Measurements from ENCODE around the gene DAD1.
"Not testable (repeated sequence)": the region's sequence is repeated elsewhere in the genome, so short reads cannot be mapped to it uniquely, and the experiment has no call there.

The DAD1 gene

DNA sequence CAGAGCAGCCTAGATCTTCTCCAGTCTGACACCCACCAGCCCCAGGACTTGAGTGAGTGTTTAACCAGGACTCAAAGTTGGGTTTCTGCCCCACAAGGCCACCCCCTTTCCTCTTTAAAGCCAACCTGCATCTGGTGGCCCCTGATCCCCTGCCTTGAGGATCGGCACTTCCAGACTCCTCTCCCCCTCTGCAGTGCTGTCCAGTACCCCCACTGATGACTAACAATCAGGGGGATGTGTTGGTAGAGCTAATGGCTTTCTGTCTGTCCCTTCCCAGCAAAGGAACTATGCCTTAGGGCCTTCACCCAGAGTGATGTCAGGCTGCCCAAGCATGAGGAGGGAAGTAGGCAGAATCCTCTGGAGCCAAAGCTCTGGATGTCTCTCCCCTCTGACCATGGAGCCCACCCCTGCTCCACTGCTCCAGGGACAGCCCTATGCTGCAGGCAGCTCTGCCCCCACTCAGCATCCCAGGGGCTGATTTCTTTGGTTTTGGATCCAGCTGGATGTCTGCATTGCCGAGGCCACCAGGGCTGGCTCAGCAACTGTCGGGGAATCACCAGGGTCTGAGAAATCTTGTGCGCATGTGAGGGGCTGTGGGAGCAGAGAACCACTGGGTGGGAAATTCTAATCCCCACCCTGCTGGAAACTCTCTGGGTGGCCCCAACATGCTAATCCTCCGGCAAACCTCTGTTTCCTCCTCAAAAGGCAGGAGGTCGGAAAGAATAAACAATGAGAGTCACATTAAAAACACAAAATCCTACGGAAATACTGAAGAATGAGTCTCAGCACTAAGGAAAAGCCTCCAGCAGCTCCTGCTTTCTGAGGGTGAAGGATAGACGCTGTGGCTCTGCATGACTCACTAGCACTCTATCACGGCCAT is 42.9 kb downstream of the DAD1 start:
- DNase-seq (ENCODE audit: low spot score): no peak
- in situ Hi-C loops (cut with MboI; ENCODE audit: low sequenced_read_pairs, unreplicated experiment): no loop called here
- TF ChIP-seq, protein P1, sequence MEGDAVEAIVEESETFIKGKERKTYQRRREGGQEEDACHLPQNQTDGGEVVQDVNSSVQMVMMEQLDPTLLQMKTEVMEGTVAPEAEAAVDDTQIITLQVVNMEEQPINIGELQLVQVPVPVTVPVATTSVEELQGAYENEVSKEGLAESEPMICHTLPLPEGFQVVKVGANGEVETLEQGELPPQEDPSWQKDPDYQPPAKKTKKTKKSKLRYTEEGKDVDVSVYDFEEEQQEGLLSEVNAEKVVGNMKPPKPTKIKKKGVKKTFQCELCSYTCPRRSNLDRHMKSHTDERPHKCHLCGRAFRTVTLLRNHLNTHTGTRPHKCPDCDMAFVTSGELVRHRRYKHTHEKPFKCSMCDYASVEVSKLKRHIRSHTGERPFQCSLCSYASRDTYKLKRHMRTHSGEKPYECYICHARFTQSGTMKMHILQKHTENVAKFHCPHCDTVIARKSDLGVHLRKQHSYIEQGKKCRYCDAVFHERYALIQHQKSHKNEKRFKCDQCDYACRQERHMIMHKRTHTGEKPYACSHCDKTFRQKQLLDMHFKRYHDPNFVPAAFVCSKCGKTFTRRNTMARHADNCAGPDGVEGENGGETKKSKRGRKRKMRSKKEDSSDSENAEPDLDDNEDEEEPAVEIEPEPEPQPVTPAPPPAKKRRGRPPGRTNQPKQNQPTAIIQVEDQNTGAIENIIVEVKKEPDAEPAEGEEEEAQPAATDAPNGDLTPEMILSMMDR (IDR thresholded peaks at IDR 0.05; ENCODE audit: borderline replicate concordance, control extremely low read depth, extremely low read depth, insufficient read depth, missing control alignments): no peak

DNA sequence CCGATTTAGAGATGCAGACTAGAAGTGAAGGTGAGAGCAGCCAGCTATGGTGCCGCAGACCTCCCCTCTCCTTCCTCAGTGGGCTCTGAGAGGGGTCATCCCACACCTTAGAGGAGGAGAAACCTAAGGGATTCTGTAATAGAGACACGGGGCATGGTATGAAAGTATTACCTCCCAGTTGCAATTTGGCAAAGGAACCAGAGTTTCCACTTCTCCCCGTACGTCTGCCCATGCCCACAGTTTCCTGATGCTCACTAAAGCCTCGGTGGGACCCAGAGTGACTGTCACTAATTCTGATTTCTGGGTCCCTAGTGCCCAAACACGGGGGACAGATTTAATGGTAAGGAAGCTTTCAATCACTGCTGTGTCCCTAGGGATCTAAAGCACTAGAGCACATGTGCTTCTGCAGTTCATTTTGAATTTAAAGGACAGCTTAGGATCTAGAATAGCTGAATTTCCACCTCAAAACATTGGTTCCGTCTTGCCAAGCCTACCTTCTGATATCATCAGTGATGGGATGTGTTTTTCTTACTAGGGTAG is 44.1 kb downstream of the DAD1 start:
- in situ Hi-C loops (cut with MboI; ENCODE audit: low sequenced_read_pairs, unreplicated experiment): loop anchor here (5.0 kb wide), 1 partner anchor 53 kb away; no protein-coding TSS in a partner anchor
- DNase-seq (ENCODE audit: low spot score): no peak
- TF ChIP-seq, protein P1 (IDR thresholded peaks at IDR 0.05; ENCODE audit: borderline replicate concordance, control extremely low read depth, extremely low read depth, insufficient read depth, missing control alignments): no peak

DNA sequence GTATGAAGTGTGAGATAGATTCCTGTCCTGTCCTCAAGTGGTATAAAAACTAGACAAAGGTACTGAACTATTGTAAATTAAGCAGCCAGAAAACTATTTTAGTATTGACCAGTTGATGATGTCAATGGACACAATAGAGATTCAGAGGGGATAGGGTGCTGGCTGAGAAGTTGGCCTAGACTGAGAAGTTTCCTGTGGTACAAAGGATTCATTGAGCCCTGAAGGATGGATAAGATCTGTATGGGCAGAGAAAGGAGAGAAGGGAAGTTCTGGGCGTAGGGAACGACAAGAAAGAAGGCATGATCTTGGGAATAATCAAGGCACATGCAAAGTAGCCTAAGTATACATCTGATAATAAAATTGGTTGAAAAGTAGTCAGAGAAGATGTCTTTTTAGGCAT is 44.6 kb downstream of the DAD1 start:
- TF ChIP-seq, protein P1 (IDR thresholded peaks at IDR 0.05; ENCODE audit: borderline replicate concordance, control extremely low read depth, extremely low read depth, insufficient read depth, missing control alignments): no peak
- in situ Hi-C loops (cut with MboI; ENCODE audit: low sequenced_read_pairs, unreplicated experiment): loop anchor here (5.0 kb wide), 1 partner anchor 52 kb away; no protein-coding TSS in a partner anchor
- DNase-seq (ENCODE audit: low spot score): no peak

DNA sequence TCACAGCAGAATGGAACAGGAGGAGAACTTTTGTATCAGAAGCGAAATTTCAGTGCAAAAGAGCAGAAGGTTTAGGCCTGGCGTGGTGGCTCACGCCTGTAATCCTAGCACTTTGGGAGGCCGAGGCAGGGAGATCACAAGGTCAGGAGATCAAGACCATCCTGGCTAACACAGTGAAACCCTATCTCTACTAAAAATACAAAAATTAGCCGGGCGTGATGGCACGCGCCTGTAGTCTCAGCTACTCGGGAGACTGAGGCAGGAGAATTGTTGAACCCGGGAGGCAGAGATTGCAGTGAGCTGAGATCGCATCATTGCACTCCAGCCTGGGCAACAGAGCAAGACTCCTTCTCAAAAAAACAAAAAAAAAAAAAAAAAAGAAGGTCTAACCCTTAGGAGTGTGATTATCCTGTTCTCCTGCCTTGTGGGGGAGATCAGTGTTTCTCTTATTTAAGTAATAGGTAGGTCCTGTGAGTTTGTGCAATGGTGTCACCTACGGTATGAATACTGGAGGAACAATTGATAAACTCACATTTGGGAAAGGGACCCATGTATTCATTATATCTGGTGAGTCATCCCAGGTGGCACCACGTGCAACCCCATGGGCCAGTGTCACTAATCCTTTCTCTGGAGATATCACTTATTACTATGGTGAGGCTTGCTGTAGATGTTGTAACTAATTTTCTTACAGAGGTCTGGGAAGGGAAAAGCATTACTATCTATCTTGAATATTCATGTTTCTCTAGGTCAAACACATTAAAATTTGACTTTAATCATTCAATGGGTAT is 45.3 kb downstream of the DAD1 start:
- in situ Hi-C loops (cut with MboI; ENCODE audit: low sequenced_read_pairs, unreplicated experiment): loop anchor here (5.0 kb wide), 1 partner anchor 51 kb away; no protein-coding TSS in a partner anchor
- not testable (repeated sequence) for DNase-seq (ENCODE audit: low spot score)

DNA sequence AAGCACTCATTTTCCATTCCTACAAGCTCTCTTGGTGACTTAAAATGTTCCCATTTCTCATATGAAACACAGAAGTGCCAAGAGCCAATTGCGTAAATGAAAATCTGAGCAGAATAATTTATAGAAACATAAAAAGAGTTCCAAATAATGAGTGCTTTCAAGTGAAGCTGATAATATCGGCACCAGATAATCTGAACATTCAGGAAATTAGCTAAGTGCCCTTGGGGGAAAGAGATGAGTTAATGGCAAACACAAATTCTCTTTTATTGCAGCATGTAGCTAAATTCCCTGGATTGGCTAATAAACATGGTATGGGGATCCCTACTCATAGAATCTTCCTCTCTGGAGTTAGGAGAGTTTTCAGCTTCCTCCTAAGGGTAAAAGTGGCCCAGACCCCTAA is 46.7 kb downstream of the DAD1 start:
- in situ Hi-C loops (cut with MboI; ENCODE audit: low sequenced_read_pairs, unreplicated experiment): loop anchor here (5.0 kb wide), 1 partner anchor 50 kb away; no protein-coding TSS in a partner anchor
- DNase-seq (ENCODE audit: low spot score): no peak
- TF ChIP-seq, protein P1 (IDR thresholded peaks at IDR 0.05; ENCODE audit: borderline replicate concordance, control extremely low read depth, extremely low read depth, insufficient read depth, missing control alignments): no peak

DNA sequence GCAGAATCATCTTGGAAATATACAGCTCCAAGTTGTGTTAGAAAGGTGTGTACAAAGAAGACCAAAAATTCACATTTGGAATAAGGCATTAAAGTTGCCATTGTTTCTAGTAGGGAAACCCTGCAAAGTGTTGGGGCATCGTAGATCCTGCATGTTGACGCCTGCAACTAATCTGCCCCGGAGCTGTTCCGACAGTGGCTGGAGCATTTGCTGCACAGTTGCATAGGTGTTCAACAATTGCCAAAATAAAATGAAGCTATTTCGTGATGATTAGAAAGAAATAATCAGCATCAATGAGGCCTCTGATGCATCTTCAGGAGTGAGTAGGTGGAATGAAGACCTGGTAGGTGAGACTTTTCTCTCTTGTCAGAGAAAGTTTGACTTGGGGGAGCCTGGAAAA is 47.3 kb downstream of the DAD1 start:
- TF ChIP-seq, protein P1 (IDR thresholded peaks at IDR 0.05; ENCODE audit: borderline replicate concordance, control extremely low read depth, extremely low read depth, insufficient read depth, missing control alignments): no peak
- in situ Hi-C loops (cut with MboI; ENCODE audit: low sequenced_read_pairs, unreplicated experiment): loop anchor here (5.0 kb wide), 1 partner anchor 49 kb away; no protein-coding TSS in a partner anchor
- DNase-seq (ENCODE audit: low spot score): no peak

All from GM13976 (cell line).